Naive thymus-derived CD4-positive, alpha-beta T cell (primary cell): ENCODE data around the gene MAN1A1. TPM values are rescaled to one million over a fixed set of nuclear protein-coding genes. Genes with fewer than 3 reads are reported as not detected.
A peak's percentile ranks its signal among the peaks of the same experiment; 100 is the strongest.

Experiments used
- ATAC-seq: fragments of 150-1000 bp; cut with Tn5 transposase; 2 replicates; pipeline ENCODE4 v1.10.0; 2021; ENCODE audit warnings: mild to moderate bottlenecking, moderate library complexity
- CTCF ChIA-PET: fragments of 350-600 bp; sonication (Branson Sonifier 250); formaldehyde crosslinking; loops from one replicate; lab custom pipeline; 2021; ENCODE audit warnings: antibody characterized with exemption; lab: Charles Lee
- POLR2A ChIA-PET: fragments of 350-600 bp; sonication (Branson Sonifier 250); formaldehyde crosslinking; loops from one replicate; lab custom pipeline; 2021; ENCODE audit warnings: antibody characterized with exemption, inconsistent platforms; lab: Charles Lee
- DNase-seq, 9 donors: peaks; one replicate each; pipeline versions ENCODE4 v3.0.0 to v3.0.0-alpha.2; 2020 to 2022; ENCODE audit warnings: mixed read lengths in 1 of 9
- H3K27ac ChIP-seq: one replicate; pipeline ENCODE4 v1.7.0; 2013; ENCODE audit warnings: mild to moderate bottlenecking, low read depth, low read length, moderate library complexity
- H3K27me3 ChIP-seq, 2 donors: one replicate each; pipeline ENCODE4 v1.7.0; 2013; ENCODE audit warnings: low read length in 2 of 2, mild to moderate bottlenecking in 2 of 2, moderate library complexity in 2 of 2; ENCODE audit not compliant: control insufficient read depth in 2 of 2, insufficient read depth in 2 of 2
- H3K36me3 ChIP-seq, 3 experiments: 1 replicate in 2 of 3; 2 replicates in 1 of 3; pipeline ENCODE4 v1.7.0; 2013; ENCODE audit warnings: low read length in 3 of 3, mild to moderate bottlenecking in 3 of 3, moderate library complexity in 1 of 3; ENCODE audit not compliant: insufficient read depth in 3 of 3, control insufficient read depth in 2 of 3
- H3K4me1 ChIP-seq, 2 donors: one replicate each; pipeline ENCODE4 v1.7.0; 2013; ENCODE audit warnings: low read length in 2 of 2, mild to moderate bottlenecking in 2 of 2, moderate library complexity in 1 of 2; ENCODE audit not compliant: control insufficient read depth in 2 of 2, insufficient read depth in 2 of 2
- H3K4me3 ChIP-seq: 2 replicates; pipeline ENCODE4 v1.7.0; 2013; ENCODE audit warnings: mild to moderate bottlenecking, low read length
- H3K9me3 ChIP-seq, 3 experiments: 1 replicate in 2 of 3; 2 replicates in 1 of 3; pipeline ENCODE4 v1.7.0; 2013; ENCODE audit warnings: low read length in 3 of 3; ENCODE audit not compliant: control insufficient read depth in 2 of 3
- H3K27ac Mint-ChIP-seq, 9 donors: one replicate each; pipeline ENCODE4 v1.8.0; 2020 to 2022; ENCODE audit warnings: mixed read lengths in 9 of 9, mild to moderate bottlenecking in 8 of 9, moderate library complexity in 5 of 9, inconsistent platforms in 2 of 9
- H3K27me3 Mint-ChIP-seq, 5 donors: one replicate each; pipeline ENCODE4 v1.8.0; 2021 to 2022; ENCODE audit warnings: mixed read lengths in 5 of 5, mild to moderate bottlenecking in 1 of 5
- H3K36me3 Mint-ChIP-seq, 5 donors: one replicate each; pipeline ENCODE4 v1.8.0; 2020 to 2022; ENCODE audit warnings: mixed read lengths in 5 of 5, mild to moderate bottlenecking in 3 of 5, inconsistent platforms in 1 of 5
- H3K4me1 Mint-ChIP-seq, 7 donors: one replicate each; pipeline ENCODE4 v1.8.0; 2020 to 2022; ENCODE audit warnings: mixed read lengths in 7 of 7, mild to moderate bottlenecking in 3 of 7, inconsistent platforms in 1 of 7
- H3K4me3 Mint-ChIP-seq, 10 donors: one replicate each; pipeline ENCODE4 v1.8.0; 2020 to 2022; ENCODE audit warnings: mild to moderate bottlenecking in 10 of 10, mixed read lengths in 10 of 10, moderate library complexity in 6 of 10, inconsistent platforms in 2 of 10
- H3K9me3 Mint-ChIP-seq, 11 donors: one replicate each; pipeline ENCODE4 v1.8.0; 2020 to 2022; ENCODE audit warnings: mixed read lengths in 11 of 11, mild to moderate bottlenecking in 4 of 11, inconsistent platforms in 1 of 11, moderate library complexity in 1 of 11
- intact Hi-C, 2 donors: fragments of 100-400 bp; cut with micrococcal nuclease; formaldehyde crosslinking; loops; one replicate each; pipeline ENCODE4 v1.15.1; 2023
- polyA plus RNA-seq, 2 donors: library from polyadenylated mRNA; unstranded; fragments of 300-500 nt; fragmentation: Illumina TruSeq; gene quantifications; one replicate each; pipeline ENCODE4 v1.2.3, GENCODE V29; 2021
- total RNA-seq, 6 experiments: library from RNA in 5 of 6; stranded (reverse) in 5 of 6; gene quantifications; 1 replicate in 5 of 6; 2 replicates in 1 of 6; pipeline ENCODE4 v1.2.3 and lab custom pipeline; 2021 to 2026

The MAN1A1 gene
- total and polyA plus RNA-seq, 7 experiments from 2014 or later = 5.4 to 22.3 (median 8.4) TPM

DNA sequence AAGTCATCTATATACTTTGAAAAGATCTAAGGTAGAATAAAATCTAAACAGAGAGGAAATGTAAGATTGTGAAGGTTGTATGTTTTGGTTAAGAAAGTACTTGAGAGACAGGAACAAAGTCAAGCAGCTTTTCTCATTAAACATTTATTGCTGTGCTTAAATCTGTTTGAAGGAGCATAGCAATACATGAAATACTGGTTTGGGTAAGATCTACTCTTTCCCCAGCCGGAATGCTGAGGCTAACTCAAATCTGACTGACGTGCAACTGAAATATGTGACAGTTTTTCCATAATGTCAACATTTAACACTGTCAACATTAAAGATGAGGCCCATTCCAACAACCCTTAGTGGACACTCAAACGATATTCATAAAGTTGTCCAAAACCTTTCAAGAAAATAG lies 59.9 kb downstream of the MAN1A1 start:
- Histone ChIP-seq H3K4me3 (no peak overlapping the region), H3K27me3 (no peaks in the 10 kb centered on the region), H3K36me3 (no peaks in the 10 kb centered on the region), H3K9me3 (no peaks in the 10 kb centered on the region), H3K27ac (no peak overlapping the region), H3K4me1 (no peaks in the 10 kb centered on the region)
- POLR2A ChIA-PET = no interaction called here
- DNase-seq (no peak), ATAC-seq (no peak)
- no peaks in the 10 kb centered on the region for H3K27me3 Mint-ChIP-seq
- H3K4me1 Mint-ChIP-seq = peaks cover 0 to 4% (median 0%) of the 10 kb centered on the region in 7 donors
- H3K27ac Mint-ChIP-seq = no peak overlapping the region
- intact Hi-C loops = no loop called here
- peaks cover 3 to 47% (median 18%) of the 10 kb centered on the region in 5 donors for H3K36me3 Mint-ChIP-seq
- CTCF ChIA-PET = no interaction called here
- peaks cover 0 to 13% (median 0%) of the 10 kb centered on the region in 11 donors for H3K9me3 Mint-ChIP-seq
- H3K4me3 Mint-ChIP-seq = no peak overlapping the region

DNA sequence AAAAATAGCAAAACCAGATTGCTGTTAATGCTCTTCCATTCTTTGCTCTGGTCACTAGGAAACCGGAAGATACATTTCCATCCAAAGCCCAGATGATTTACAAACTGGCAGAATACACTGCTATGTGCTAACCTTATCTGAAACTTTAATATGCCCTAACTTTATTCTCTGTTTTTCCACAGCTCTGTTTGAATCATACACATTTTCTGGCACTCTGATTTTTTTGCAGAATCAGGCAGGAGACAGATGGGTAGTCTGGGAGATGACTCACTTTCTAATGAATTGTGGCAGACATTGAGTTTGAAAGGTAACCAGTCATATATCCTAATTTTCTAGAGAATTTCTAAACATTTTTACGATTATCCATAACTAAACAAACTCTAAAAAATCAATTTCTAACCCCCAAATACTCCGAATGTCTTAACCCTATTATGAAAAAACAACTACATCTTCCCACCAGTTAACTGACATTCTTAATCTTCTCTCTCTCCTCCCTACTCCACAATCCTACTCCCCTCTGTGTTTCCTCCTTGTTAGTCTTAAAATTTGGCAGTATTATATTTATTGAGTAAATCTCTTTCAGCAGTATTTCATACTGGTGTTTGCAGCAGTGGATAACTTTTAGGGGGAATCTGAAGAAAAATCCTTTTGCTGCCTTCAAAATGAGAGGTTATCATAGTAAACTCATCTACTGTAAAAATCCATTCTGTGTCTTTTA lies 63.5 kb downstream of the MAN1A1 start:
- Histone ChIP-seq H3K27me3 (no peaks in the 10 kb centered on the region), H3K9me3 (no peaks in the 10 kb centered on the region), H3K4me1 (no peaks in the 10 kb centered on the region), H3K4me3 (no peak overlapping the region), H3K27ac (no peak overlapping the region), H3K36me3 (no peaks in the 10 kb centered on the region)
- Mint-ChIP-seq H3K9me3 (peaks cover 0 to 14% (median 0%) of the 10 kb centered on the region in 11 donors), H3K4me1 (peaks cover 0 to 9% (median 0%) of the 10 kb centered on the region in 7 donors), H3K27me3 (no peaks in the 10 kb centered on the region), H3K36me3 (peaks cover under 1 to 49% (median 18%) of the 10 kb centered on the region in 5 donors), H3K4me3 (no peak overlapping the region), H3K27ac (no peak overlapping the region)
- ATAC-seq = no peak
- CTCF ChIA-PET = no interaction called here
- intact Hi-C loops = no loop called here
- DNase-seq = no peak
- POLR2A ChIA-PET = no interaction called here

- ChIA-PET POLR2A (no interaction called here), CTCF (no interaction called here)
- H3K36me3 Mint-ChIP-seq = peaks cover 0 to 42% (median 12%) of the 10 kb centered on the region in 5 donors
- no peaks in the 10 kb centered on the region for H3K4me1 ChIP-seq
- intact Hi-C loops = no loop called here
- H3K9me3 Mint-ChIP-seq = peaks cover 0 to 14% (median 0%) of the 10 kb centered on the region in 11 donors
- H3K4me3 Mint-ChIP-seq = no peak overlapping the region
- H3K36me3 ChIP-seq = no peaks in the 10 kb centered on the region
- no peak overlapping the region for H3K4me3 ChIP-seq
- DNase-seq (peak in 3 of 9 donors; percentile 8 to 19 (median 11)), ATAC-seq (peak; percentile 55)
- no peak overlapping the region for H3K27ac Mint-ChIP-seq
- H3K4me1 Mint-ChIP-seq = peaks cover 0 to 9% (median 0%) of the 10 kb centered on the region in 7 donors
- H3K9me3 ChIP-seq = no peaks in the 10 kb centered on the region
- H3K27me3 Mint-ChIP-seq = no peaks in the 10 kb centered on the region
- H3K27ac ChIP-seq = no peak overlapping the region
- no peaks in the 10 kb centered on the region for H3K27me3 ChIP-seq
These were observed 64.6 kb downstream of the MAN1A1 start for GRCh38 chr6:119284861-119285521.

GRCh38 chr6:119283979-119284545 lies 65.5 kb downstream of the MAN1A1 start:
- POLR2A ChIA-PET = no interaction called here
- ATAC-seq (no peak), DNase-seq (no peak)
- H3K4me3 ChIP-seq = no peak overlapping the region
- peaks cover 0 to 14% (median 0%) of the 10 kb centered on the region in 11 donors for H3K9me3 Mint-ChIP-seq
- no peaks in the 10 kb centered on the region for H3K9me3 ChIP-seq
- H3K4me1 Mint-ChIP-seq = peaks cover 0 to 9% (median 0%) of the 10 kb centered on the region in 7 donors
- H3K4me1 ChIP-seq = no peaks in the 10 kb centered on the region
- H3K36me3 ChIP-seq = no peaks in the 10 kb centered on the region
- H3K27ac ChIP-seq = no peak overlapping the region
- no peak overlapping the region for H3K27ac Mint-ChIP-seq
- H3K4me3 Mint-ChIP-seq = no peak overlapping the region
- H3K27me3 Mint-ChIP-seq = no peaks in the 10 kb centered on the region
- H3K27me3 ChIP-seq = no peaks in the 10 kb centered on the region
- peaks cover 0 to 35% (median 12%) of the 10 kb centered on the region in 5 donors for H3K36me3 Mint-ChIP-seq
- CTCF ChIA-PET = no interaction called here
- intact Hi-C loops = no loop called here

- peaks cover 0 to 35% (median 12%) of the 10 kb centered on the region in 5 donors for H3K36me3 Mint-ChIP-seq
- ChIA-PET POLR2A (no interaction called here), CTCF (no interaction called here)
- no peak overlapping the region for H3K27ac Mint-ChIP-seq
- intact Hi-C loops = no loop called here
- H3K27ac ChIP-seq = no peak overlapping the region
- H3K9me3 Mint-ChIP-seq = peaks cover 0 to 14% (median 0%) of the 10 kb centered on the region in 11 donors
- H3K4me1 ChIP-seq = no peaks in the 10 kb centered on the region
- DNase-seq (no peak), ATAC-seq (no peak)
- peaks cover 0 to 9% (median 0%) of the 10 kb centered on the region in 7 donors for H3K4me1 Mint-ChIP-seq
- no peaks in the 10 kb centered on the region for H3K27me3 Mint-ChIP-seq
- no peak overlapping the region for H3K4me3 ChIP-seq
- no peak overlapping the region for H3K4me3 Mint-ChIP-seq
- H3K36me3 ChIP-seq = no peaks in the 10 kb centered on the region
- no peaks in the 10 kb centered on the region for H3K27me3 ChIP-seq
- H3K9me3 ChIP-seq = no peaks in the 10 kb centered on the region
These were observed 66.3 kb downstream of the MAN1A1 start for GRCh38 chr6:119283214-119283613.

DNA sequence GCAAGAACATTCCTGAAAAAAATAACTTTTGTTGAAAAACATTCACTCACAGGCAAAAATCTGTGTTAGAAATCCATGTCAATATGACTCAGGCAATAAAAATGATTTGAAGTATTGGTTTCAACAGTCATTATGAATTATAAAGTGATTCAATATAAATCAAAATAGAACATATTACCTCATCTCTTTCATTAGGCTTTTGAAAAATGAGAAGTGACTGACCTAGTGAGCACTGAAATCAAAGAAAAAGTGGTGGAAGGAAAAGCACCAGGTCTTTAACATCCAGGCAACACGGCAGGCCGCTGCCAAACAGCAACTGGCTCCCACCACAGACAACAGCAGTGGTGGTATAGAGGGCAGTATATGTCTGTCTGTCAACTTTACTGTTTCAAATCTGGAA lies 68.9 kb downstream of the MAN1A1 start:
- CTCF ChIA-PET = no interaction called here

More for the DNA sequence above, 68.9 kb downstream of the MAN1A1 start:
- Histone ChIP-seq H3K4me1 (no peaks in the 10 kb centered on the region), H3K27ac (no peak overlapping the region), H3K9me3 (no peaks in the 10 kb centered on the region), H3K27me3 (no peaks in the 10 kb centered on the region), H3K36me3 (no peaks in the 10 kb centered on the region), H3K4me3 (no peak overlapping the region)
- intact Hi-C loops = no loop called here
- Mint-ChIP-seq H3K9me3 (peaks cover 0 to 9% (median 1%) of the 10 kb centered on the region in 11 donors), H3K27ac (no peak overlapping the region), H3K4me3 (no peak overlapping the region), H3K36me3 (peaks cover 0 to 28% (median 7%) of the 10 kb centered on the region in 5 donors), H3K4me1 (peaks cover 0 to 9% (median 0%) of the 10 kb centered on the region in 7 donors), H3K27me3 (no peaks in the 10 kb centered on the region)
- ATAC-seq (no peak), DNase-seq (no peak)
- POLR2A ChIA-PET = no interaction called here
